Lower leg skin (tissue), 3 donors: ENCODE data around the gene RPRD1A.

Source experiments
- CTCF ChIP-seq, 3 donors: fragments of 450-650 bp; IDR thresholded peaks; one replicate each; pipeline ENCODE4 v1.5.1; 2016; ENCODE audit warnings: antibody characterized with exemption in 3 of 3, mild to moderate bottlenecking in 3 of 3, moderate library complexity in 2 of 3
- POLR2A ChIP-seq, 2 donors: fragments of 450-650 bp; IDR thresholded peaks; one replicate each; pipeline ENCODE4 v1.6.1; 2016 to 2017; ENCODE audit warnings: antibody characterized with exemption in 2 of 2, mild to moderate bottlenecking in 1 of 2, moderate library complexity in 1 of 2

- no peak for TF ChIP-seq POLR2A (IDR thresholded peaks at IDR 0.05)
- no peak for TF ChIP-seq CTCF (IDR thresholded peaks at IDR 0.05)
Measured at GRCh38 chr18:35956226-35956625, 111.1 kb downstream of the RPRD1A start.
